GM12875 (cell line): Measurements from ENCODE around the gene TCEA3.

Experiments used
- H3K4me3 ChIP-seq: one replicate; pipeline ENCODE4 v1.5.1; 2011; ENCODE audit warnings: low read depth, low read length, control low read depth
- TF ChIP-seq, protein P1 (sequence below): IDR thresholded peaks from 2 replicates; pipeline ENCODE4 v1.5.1; 2011; ENCODE audit warnings: low read depth, mild to moderate bottlenecking, control low read depth, inconsistent platforms, low read length, moderate library complexity, borderline replicate concordance; ENCODE audit not compliant: insufficient read depth

The TCEA3 gene

DNA sequence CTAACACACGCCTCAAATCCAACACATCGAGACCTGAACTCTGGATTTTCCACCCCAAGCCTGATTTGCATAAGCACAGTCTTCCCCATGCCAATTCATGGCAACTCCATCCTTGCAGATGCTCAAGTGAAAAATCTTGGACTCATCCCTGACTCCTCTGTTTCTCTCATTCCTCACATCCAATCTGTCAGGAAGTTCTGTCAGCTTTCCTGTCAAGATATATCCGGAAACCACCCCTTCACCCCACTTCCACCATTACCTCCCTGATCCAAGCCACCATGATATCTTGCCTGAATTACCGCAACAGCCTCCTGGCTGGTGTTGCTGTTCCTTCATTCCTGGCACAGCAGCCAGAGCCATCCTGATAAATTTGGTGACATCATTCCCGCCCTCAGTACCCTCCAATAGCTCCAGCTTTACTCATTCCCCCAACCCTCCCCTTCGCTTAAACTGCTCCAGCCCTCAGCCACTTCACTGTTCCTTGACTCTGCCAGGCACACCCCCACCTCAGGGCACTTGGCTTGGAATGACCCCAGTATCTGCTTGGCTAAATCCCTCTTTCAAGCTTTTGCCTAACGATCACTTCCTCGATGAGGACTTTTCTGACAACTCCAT is 17.4 kb downstream of the TCEA3 start:
- H3K4me3 ChIP-seq: no peak overlapping the region
- TF ChIP-seq, protein P1, sequence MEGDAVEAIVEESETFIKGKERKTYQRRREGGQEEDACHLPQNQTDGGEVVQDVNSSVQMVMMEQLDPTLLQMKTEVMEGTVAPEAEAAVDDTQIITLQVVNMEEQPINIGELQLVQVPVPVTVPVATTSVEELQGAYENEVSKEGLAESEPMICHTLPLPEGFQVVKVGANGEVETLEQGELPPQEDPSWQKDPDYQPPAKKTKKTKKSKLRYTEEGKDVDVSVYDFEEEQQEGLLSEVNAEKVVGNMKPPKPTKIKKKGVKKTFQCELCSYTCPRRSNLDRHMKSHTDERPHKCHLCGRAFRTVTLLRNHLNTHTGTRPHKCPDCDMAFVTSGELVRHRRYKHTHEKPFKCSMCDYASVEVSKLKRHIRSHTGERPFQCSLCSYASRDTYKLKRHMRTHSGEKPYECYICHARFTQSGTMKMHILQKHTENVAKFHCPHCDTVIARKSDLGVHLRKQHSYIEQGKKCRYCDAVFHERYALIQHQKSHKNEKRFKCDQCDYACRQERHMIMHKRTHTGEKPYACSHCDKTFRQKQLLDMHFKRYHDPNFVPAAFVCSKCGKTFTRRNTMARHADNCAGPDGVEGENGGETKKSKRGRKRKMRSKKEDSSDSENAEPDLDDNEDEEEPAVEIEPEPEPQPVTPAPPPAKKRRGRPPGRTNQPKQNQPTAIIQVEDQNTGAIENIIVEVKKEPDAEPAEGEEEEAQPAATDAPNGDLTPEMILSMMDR: no peak

DNA sequence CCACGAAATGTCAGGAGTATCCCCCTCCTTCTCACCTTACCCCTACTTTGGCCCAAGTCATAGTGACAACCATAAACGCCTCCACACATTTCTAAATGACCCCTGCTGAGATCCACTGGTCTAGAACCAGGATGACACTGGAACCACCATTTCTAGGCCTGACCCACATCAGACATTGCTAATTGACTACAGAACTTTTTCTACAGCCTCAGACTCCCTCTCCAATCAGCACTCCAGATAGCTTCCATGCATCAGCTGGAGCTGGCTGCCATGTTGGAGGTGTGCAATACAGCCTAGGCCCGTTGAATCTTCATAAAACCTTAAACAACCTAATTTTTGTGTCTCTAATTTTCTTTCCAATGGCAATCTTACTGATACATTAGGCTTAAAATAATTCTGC is 18.6 kb downstream of the TCEA3 start:
- TF ChIP-seq, protein P1: no peak

DNA sequence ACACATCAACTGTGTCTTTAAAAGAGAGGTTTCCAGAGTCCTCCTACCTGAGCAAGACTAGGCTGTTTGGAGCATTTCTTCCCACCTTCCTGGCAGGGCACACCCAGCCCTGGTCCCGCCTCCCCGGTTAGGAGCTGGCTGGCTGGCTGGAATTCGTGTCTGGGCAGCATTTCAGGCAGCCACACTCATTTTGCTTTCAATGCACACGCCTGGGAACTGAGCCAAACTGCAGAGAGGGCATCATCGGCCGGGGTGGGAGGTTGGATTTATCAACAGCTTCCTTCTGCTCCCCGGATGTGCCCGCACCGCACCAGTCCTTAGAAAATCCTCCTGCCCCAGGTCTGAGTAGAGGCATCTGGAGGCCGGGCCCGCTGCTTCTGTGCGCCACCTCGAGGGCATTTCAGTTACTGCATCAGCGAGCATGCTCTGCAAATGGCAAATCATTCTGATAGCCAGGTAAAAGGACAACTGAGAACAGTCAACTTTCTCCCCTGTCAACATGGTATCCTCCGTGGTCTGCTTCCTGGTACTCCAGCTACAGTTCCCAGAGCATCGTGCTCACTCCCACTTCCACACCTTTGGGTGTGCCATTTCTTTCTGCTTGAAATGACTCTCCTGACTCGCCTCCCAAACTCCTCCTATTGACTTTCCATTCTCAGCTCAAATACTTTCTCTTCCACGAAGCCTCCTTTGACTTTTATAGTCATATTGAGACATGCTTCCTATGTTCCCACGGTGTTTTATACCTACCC is 20.6 kb downstream of the TCEA3 start:
- H3K4me3 ChIP-seq: no peak overlapping the region
- TF ChIP-seq, protein P1: peak; percentile 95

More for the DNA sequence above, 18.6 kb downstream of the TCEA3 start:
- no peak overlapping the region for H3K4me3 ChIP-seq

DNA sequence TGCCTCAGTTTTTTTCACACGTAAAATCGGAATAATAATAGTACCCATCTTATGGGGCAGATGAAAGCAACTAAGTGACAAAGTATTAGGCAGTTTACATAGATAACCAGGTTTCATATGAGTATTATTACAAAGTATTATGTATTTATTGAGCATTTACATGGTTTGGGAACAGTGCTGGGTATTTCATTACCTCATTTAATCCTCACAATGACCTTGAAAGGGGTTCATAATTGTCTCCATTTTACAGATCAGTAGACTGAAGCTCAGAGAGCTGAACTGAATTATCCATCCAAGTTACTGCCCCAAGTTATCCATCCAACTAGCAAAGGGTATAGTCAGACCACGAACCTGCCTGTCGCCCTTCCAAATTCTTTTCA is 21.2 kb downstream of the TCEA3 start:
- TF ChIP-seq, protein P1: no peak

DNA sequence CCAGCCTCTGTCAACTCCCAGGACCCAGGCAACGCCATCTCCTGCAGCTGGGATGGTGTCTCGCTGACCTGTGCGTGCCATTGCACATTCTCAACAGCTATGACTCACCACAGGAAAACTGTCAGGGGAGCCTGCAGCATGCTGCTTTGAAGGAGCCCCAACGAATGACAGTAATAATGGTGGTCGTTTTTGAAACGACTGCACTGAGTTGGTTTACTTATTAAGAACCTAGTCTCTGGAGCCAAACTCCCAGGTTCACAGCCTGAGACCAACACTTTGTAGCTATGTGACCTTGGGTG is 21.6 kb downstream of the TCEA3 start:
- H3K4me3 ChIP-seq: no peak overlapping the region
- TF ChIP-seq, protein P1: no peak

More for the DNA sequence above, 21.2 kb downstream of the TCEA3 start:
- H3K4me3 ChIP-seq: no peak overlapping the region

DNA sequence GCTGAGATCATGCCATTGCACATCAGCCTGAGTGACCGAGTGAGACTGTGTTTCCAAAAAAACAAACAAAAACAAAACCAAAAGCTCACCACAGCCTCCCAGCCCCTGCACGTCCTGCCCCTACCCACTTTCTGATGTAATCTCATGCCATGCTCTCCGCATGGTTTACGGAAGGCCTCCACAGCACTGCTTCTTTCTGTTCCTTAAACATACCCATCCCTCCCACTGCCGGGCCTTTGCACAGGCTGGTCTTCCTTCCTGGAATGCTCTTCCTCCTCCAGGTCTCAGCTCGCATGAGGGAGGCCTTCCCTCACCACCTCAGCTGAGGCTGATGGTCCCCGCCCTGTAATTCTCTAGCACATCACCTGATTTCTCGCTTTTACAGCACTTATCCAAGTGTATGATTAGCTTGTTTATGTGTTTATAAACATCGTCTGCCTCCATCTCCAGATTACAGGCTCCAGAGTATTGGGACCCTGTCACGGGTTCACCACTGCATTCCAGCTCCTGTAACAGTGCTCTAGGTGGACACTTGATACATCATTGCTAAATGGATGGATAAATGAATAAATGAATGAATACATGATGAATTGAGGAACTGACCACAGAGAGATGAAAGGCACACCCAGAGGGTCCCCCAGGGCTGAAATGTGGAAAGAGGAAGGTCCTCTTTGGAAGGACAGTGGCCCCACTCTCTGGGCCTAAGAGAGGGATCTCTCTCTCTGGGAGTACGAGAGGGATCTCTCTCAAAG is 22.1 kb downstream of the TCEA3 start:
- TF ChIP-seq, protein P1: no peak
- no peak overlapping the region for H3K4me3 ChIP-seq
